ENCODE data around the gene TXNDC8. TPM values are rescaled to one million over a fixed set of nuclear protein-coding genes. Genes with fewer than 3 reads are reported as not detected.

TXNDC8 gene
- total RNA-seq, 4 donors from 2014 or later = not detected

DNA sequence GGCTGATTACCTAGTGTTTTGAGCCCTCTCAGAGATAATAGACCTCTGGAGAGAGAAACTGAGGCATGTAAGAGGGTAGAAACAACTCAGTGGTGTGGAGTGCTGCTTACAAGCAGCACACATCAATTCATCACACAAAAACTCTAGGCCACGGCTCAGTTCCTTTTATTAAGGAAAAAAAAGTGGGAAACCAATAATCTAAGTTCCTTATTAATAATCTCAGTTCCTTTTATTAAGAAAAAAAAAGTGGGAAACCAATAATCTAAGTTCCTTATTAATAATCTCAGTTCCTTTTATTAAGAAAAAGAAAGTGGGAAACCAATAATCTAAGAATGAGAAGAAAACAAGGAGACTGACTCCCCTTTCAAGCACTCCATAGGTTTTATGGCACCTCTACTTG is 28.0 kb downstream of the TXNDC8 start:
- no peaks in the 10 kb centered on the region for H3K9me3 ChIP-seq
- 80 to 83% methylated on average over 1 of the region's 1 CpG for WGBS, 2 donors
- intact Hi-C loops (cut with DNase I) = no loop called here
- no peak overlapping the region for H3K27ac ChIP-seq
- no peak for DNase-seq
- TF ChIP-seq, protein P1, sequence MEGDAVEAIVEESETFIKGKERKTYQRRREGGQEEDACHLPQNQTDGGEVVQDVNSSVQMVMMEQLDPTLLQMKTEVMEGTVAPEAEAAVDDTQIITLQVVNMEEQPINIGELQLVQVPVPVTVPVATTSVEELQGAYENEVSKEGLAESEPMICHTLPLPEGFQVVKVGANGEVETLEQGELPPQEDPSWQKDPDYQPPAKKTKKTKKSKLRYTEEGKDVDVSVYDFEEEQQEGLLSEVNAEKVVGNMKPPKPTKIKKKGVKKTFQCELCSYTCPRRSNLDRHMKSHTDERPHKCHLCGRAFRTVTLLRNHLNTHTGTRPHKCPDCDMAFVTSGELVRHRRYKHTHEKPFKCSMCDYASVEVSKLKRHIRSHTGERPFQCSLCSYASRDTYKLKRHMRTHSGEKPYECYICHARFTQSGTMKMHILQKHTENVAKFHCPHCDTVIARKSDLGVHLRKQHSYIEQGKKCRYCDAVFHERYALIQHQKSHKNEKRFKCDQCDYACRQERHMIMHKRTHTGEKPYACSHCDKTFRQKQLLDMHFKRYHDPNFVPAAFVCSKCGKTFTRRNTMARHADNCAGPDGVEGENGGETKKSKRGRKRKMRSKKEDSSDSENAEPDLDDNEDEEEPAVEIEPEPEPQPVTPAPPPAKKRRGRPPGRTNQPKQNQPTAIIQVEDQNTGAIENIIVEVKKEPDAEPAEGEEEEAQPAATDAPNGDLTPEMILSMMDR (IDR thresholded peaks at IDR 0.05) = no peak
- no peak for TF ChIP-seq POLR2A (IDR thresholded peaks at IDR 0.05)
- no peak overlapping the region for H3K4me3 ChIP-seq (replicated peaks in 1 of 3)
- no peaks in the 10 kb centered on the region for H3K4me1 ChIP-seq
- no peaks in the 10 kb centered on the region for H3K27me3 ChIP-seq
- H3K36me3 ChIP-seq = no peaks in the 10 kb centered on the region

DNA sequence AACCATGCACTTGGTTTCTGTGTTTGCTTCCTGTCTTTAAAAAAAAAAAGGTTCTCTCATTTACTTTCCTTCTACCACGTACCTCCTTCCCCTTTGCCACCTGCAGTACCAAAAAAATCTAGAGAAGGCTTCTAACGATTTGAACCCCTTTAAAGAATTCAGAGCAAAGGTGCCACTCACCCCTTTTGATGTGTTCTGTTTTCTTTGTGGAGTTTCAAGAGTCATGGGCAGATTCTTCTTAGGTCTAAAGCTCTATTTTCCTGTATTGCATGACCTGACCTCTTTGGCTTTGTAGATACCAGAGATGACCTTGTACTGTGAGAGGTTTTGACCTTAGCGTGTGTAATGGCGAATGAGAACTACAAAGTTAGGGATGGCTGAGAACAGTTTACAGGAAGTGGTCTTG is 29.0 kb downstream of the TXNDC8 start:
- Histone ChIP-seq H3K4me1 (no peaks in the 10 kb centered on the region), H3K4me3 (replicated peaks in 1 of 3) (no peak overlapping the region), H3K27me3 (no peaks in the 10 kb centered on the region), H3K9me3 (no peaks in the 10 kb centered on the region), H3K36me3 (no peaks in the 10 kb centered on the region), H3K27ac (no peak overlapping the region)
- 44 to 53% methylated on average over 4 of the region's 4 CpGs for WGBS, 2 donors
- intact Hi-C loops (cut with DNase I) = no loop called here
- no peak for DNase-seq
- TF ChIP-seq, protein P1 (IDR thresholded peaks at IDR 0.05) = no peak
- no peak for TF ChIP-seq POLR2A (IDR thresholded peaks at IDR 0.05)

DNA sequence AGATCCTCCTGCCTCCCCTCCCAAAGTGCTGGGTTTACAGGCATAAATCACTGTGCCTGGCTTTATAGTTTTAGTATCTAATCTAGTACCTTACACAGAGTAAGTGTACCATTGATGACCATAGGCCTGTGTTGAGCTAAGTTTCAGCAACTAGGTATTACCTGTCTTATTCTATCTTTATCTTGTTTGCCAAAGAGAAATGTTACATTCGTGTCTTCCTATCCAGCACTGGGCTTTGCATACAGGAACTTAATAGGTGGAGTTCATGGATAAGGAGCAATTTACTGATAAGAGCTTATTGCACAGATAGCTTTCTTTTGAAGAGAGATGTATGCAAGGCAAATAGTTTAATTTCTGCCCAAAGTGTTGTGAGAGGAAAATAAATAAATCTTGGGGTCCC is 30.5 kb downstream of the TXNDC8 start:
- Histone ChIP-seq H3K36me3 (no peaks in the 10 kb centered on the region), H3K4me1 (no peaks in the 10 kb centered on the region), H3K27ac (no peak overlapping the region), H3K27me3 (no peaks in the 10 kb centered on the region), H3K4me3 (replicated peaks in 1 of 3) (no peak overlapping the region), H3K9me3 (no peaks in the 10 kb centered on the region)
- WGBS, 2 donors = 50 to 62% methylated on average over 1 of the region's 1 CpG
- intact Hi-C loops (cut with DNase I) = no loop called here
- no peak for TF ChIP-seq POLR2A (IDR thresholded peaks at IDR 0.05)
- TF ChIP-seq, protein P1 (IDR thresholded peaks at IDR 0.05) = no peak
- no peak for DNase-seq

DNA sequence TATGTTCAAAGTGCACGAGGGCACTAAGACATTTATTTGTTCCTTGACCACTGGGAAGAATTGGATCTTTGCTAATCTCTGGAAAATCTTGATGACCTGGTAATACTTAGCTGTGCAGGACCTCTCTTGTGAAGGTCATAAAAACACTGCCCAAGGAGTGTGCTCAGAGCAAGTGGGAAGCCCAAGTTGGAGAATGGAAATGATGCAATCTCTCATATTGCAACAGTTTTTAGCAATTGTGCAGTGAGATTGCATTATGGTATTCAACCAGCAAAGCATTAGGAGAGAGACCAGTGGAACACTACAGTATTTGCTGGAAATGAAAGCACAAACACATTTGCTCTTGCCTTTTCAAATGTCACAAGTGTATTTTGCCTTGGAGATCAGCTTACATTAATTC is 34.5 kb downstream of the TXNDC8 start:
- Histone ChIP-seq H3K4me1 (no peaks in the 10 kb centered on the region), H3K4me3 (replicated peaks in 1 of 3) (no peak overlapping the region), H3K9me3 (no peaks in the 10 kb centered on the region), H3K27ac (no peak overlapping the region), H3K27me3 (no peaks in the 10 kb centered on the region), H3K36me3 (no peaks in the 10 kb centered on the region)
- TF ChIP-seq, protein P1 (IDR thresholded peaks at IDR 0.05) = no peak
- no peak for TF ChIP-seq POLR2A (IDR thresholded peaks at IDR 0.05)
- 68 to 69% methylated on average over 1 of the region's 1 CpG for WGBS, 2 donors
- intact Hi-C loops (cut with DNase I) = no loop called here
- DNase-seq = no peak

DNA sequence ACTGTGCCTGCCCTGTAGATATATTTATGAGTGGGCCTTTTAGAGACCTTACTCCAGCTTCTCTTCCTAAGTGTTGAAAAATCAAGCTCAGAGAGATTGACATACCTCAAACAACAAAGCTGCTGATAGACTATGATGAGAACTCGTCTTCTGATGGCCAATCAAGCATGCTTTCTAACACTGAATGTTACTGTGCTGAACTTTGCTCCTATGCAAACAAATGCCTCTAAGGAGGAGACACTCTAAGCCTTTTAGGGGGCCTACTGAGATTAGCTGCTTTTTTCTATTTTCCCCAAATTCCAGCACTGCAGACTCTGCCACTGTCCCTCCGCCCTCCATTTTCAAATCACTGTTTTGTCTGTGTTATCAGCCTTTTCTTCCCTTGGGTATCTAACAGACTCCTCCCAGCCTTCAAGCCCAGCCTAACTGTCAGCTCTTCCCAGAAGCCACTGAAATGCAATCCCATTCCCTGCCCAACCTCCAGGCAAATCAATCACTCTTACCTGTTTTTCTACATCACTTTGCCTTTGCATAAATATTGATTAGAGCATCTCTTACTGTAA is 39.5 kb downstream of the TXNDC8 start:
- Histone ChIP-seq H3K27ac (no peak overlapping the region), H3K4me1 (no peaks in the 10 kb centered on the region), H3K27me3 (no peaks in the 10 kb centered on the region), H3K9me3 (no peaks in the 10 kb centered on the region), H3K4me3 (replicated peaks in 1 of 3) (no peak overlapping the region), H3K36me3 (no peaks in the 10 kb centered on the region)
- intact Hi-C loops (cut with DNase I) = no loop called here
- no peak for TF ChIP-seq POLR2A (IDR thresholded peaks at IDR 0.05)
- TF ChIP-seq, protein P1 (IDR thresholded peaks at IDR 0.05) = no peak
- DNase-seq = no peak
- WGBS, 2 donors = 48% methylated on average over 2 of the region's 2 CpGs

Data from thyroid gland (tissue), 4 donors.